Fibroblast of the aortic adventitia (primary cell): ENCODE results near the gene ZBED4. TPM values are rescaled to one million over a fixed set of nuclear protein-coding genes. Genes with fewer than 3 reads are reported as not detected.

ENCODE experiments used
- DNase-seq: peaks from one replicate; pipeline ENCODE4 v3.0.0-alpha.2; 2010; ENCODE audit warnings: low read depth
- H3K4me3 ChIP-seq: 2 replicates; pipeline ENCODE4 v1.5.1; 2011; ENCODE audit warnings: low read depth, mild to moderate bottlenecking, control low read depth, low read length, moderate library complexity
- CTCF ChIP-seq: IDR thresholded peaks from 2 replicates; pipeline ENCODE4 v1.5.1; 2011; ENCODE audit warnings: mild to moderate bottlenecking, low read length, control low read depth, inconsistent platforms; ENCODE audit not compliant: insufficient read depth
- total RNA-seq: library from RNA; depleted of rRNA; stranded (reverse); fragments of >200 nt; gene quantifications from 2 replicates; pipeline ENCODE4 v1.2.3, GENCODE V29; 2012; ENCODE audit warnings: low replicate concordance

The ZBED4 gene
- total RNA-seq, 1 donor = 8.3 TPM

- DNase-seq = no peak
- no peak for TF ChIP-seq CTCF
- no peak overlapping the region for H3K4me3 ChIP-seq
Measured at GRCh38 chr22:49856343-49856742, 2.7 kb downstream of the ZBED4 start.

- TF ChIP-seq CTCF = no peak
- DNase-seq = no peak
- no peak overlapping the region for H3K4me3 ChIP-seq
Measured at GRCh38 chr22:49856766-49857618, 3.3 kb downstream of the ZBED4 start.

- TF ChIP-seq CTCF = no peak
- DNase-seq = no peak
- H3K4me3 ChIP-seq = no peak overlapping the region
Measured at GRCh38 chr22:49858827-49859226, 5.2 kb downstream of the ZBED4 start.

- TF ChIP-seq CTCF = no peak
- no peak overlapping the region for H3K4me3 ChIP-seq
- DNase-seq = no peak
Measured at GRCh38 chr22:49861642-49862495, 8.2 kb downstream of the ZBED4 start.

- DNase-seq = peak; percentile 12
- no peak for TF ChIP-seq CTCF
- no peak overlapping the region for H3K4me3 ChIP-seq
Measured at GRCh38 chr22:49862496-49862776, 8.8 kb downstream of the ZBED4 start.

- no peak for DNase-seq
- TF ChIP-seq CTCF = no peak
- H3K4me3 ChIP-seq = no peak overlapping the region
Measured at GRCh38 chr22:49863931-49864330, 10.3 kb downstream of the ZBED4 start.
